HL-60 (cell line): Measurements from ENCODE around the gene RCCD1.

Experiments used
- CTCF ChIP-seq: IDR thresholded peaks from one replicate; pipeline ENCODE4 v1.5.1; 2011; ENCODE audit warnings: low read length, control low read depth, inconsistent platforms; ENCODE audit not compliant: insufficient read depth
- SPI1 ChIP-seq: IDR thresholded peaks from 2 replicates; pipeline ENCODE4 v1.6.1; 2012; ENCODE audit warnings: low read depth, mild to moderate bottlenecking, borderline replicate concordance

GRCh38 chr15:90959028-90959595 lies 4.4 kb downstream of the RCCD1 start:
- no peak for TF ChIP-seq CTCF
- TF ChIP-seq SPI1 = no peak
